22Rv1 (cell line): ENCODE data around the gene DOK1.

Source experiments
- ZFX ChIP-seq: fragments of 450-650 bp; IDR thresholded peaks from 2 replicates; pipeline ENCODE4 v1.6.1; 2017; ENCODE audit warnings: antibody characterized with exemption, borderline replicate concordance
- TF ChIP-seq, protein P1 (sequence below): fragments of 450-650 bp; IDR thresholded peaks from 2 replicates; pipeline ENCODE4 v1.5.1; 2017; ENCODE audit warnings: mild to moderate bottlenecking

- TF ChIP-seq, protein P1, sequence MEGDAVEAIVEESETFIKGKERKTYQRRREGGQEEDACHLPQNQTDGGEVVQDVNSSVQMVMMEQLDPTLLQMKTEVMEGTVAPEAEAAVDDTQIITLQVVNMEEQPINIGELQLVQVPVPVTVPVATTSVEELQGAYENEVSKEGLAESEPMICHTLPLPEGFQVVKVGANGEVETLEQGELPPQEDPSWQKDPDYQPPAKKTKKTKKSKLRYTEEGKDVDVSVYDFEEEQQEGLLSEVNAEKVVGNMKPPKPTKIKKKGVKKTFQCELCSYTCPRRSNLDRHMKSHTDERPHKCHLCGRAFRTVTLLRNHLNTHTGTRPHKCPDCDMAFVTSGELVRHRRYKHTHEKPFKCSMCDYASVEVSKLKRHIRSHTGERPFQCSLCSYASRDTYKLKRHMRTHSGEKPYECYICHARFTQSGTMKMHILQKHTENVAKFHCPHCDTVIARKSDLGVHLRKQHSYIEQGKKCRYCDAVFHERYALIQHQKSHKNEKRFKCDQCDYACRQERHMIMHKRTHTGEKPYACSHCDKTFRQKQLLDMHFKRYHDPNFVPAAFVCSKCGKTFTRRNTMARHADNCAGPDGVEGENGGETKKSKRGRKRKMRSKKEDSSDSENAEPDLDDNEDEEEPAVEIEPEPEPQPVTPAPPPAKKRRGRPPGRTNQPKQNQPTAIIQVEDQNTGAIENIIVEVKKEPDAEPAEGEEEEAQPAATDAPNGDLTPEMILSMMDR: no peak
- no peak for TF ChIP-seq ZFX
Measured at GRCh38 chr2:74536166-74536950, 18.2 kb upstream of the DOK1 start.
